Measurements from ENCODE around the gene SERINC1. TPM values are rescaled to one million over a fixed set of nuclear protein-coding genes. Genes with fewer than 3 reads are reported as not detected.

Gene SERINC1
- total and polyA plus RNA-seq, 9 of the 15 experiments (the other 6 are each of a cell fraction or from before 2014, with no cell fraction given), result 28.8 to 64.6 (median 39.7) TPM

DNA sequence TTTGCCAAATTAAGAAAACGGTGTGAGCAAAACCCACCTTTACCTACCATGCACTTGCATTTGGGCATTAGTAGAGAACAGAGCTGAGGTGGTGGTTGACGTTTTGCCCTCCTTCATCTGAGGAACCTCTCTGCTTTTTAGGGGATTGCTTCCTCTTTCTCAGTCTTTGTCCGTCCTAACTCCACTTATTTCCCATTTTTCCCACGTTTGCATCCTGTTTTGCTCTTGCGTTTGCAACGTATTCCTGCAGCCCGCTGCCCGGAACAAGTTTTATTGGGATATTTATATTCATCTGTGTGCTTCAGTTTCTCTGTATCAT, 374 bp upstream of the SERINC1 start (continued):
- TF ChIP-seq, protein P1, sequence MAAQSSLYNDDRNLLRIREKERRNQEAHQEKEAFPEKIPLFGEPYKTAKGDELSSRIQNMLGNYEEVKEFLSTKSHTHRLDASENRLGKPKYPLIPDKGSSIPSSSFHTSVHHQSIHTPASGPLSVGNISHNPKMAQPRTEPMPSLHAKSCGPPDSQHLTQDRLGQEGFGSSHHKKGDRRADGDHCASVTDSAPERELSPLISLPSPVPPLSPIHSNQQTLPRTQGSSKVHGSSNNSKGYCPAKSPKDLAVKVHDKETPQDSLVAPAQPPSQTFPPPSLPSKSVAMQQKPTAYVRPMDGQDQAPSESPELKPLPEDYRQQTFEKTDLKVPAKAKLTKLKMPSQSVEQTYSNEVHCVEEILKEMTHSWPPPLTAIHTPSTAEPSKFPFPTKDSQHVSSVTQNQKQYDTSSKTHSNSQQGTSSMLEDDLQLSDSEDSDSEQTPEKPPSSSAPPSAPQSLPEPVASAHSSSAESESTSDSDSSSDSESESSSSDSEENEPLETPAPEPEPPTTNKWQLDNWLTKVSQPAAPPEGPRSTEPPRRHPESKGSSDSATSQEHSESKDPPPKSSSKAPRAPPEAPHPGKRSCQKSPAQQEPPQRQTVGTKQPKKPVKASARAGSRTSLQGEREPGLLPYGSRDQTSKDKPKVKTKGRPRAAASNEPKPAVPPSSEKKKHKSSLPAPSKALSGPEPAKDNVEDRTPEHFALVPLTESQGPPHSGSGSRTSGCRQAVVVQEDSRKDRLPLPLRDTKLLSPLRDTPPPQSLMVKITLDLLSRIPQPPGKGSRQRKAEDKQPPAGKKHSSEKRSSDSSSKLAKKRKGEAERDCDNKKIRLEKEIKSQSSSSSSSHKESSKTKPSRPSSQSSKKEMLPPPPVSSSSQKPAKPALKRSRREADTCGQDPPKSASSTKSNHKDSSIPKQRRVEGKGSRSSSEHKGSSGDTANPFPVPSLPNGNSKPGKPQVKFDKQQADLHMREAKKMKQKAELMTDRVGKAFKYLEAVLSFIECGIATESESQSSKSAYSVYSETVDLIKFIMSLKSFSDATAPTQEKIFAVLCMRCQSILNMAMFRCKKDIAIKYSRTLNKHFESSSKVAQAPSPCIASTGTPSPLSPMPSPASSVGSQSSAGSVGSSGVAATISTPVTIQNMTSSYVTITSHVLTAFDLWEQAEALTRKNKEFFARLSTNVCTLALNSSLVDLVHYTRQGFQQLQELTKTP (IDR thresholded peaks at IDR 0.05; ENCODE audit: low read depth in 1 of 2, partially characterized antibody in 2 of 2), result no peak
- TF ChIP-seq ZNF444 (CRISPR knock-in tag; IDR thresholded peaks at IDR 0.05), result no peak
- 0 out of 4 replicates have a peak, but pooled peaks of 1 of the 2 experiments have one; percentile 21 for TF ChIP-seq TEAD1 (CRISPR knock-in tag; IDR thresholded peaks at IDR 0.05)
- TF ChIP-seq, protein P2, sequence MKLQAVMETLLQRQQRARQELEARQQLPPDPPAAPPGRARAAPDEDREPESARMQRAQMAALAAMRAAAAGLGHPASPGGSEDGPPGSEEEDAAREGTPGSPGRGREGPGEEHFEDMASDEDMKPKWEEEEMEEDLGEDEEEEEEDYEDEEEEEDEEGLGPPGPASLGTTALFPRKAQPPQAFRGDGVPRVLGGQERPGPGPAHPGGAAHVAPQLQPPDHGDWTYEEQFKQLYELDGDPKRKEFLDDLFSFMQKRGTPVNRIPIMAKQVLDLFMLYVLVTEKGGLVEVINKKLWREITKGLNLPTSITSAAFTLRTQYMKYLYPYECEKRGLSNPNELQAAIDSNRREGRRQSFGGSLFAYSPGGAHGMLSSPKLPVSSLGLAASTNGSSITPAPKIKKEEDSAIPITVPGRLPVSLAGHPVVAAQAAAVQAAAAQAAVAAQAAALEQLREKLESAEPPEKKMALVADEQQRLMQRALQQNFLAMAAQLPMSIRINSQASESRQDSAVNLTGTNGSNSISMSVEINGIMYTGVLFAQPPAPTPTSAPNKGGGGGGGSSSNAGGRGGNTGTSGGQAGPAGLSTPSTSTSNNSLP (IDR thresholded peaks at IDR 0.05; ENCODE audit: borderline replicate concordance, low read depth, low read length), result no peak
- no peak for TF ChIP-seq ZNF57 (CRISPR knock-in tag; IDR thresholded peaks at IDR 0.05)
- TF ChIP-seq, protein P3, sequence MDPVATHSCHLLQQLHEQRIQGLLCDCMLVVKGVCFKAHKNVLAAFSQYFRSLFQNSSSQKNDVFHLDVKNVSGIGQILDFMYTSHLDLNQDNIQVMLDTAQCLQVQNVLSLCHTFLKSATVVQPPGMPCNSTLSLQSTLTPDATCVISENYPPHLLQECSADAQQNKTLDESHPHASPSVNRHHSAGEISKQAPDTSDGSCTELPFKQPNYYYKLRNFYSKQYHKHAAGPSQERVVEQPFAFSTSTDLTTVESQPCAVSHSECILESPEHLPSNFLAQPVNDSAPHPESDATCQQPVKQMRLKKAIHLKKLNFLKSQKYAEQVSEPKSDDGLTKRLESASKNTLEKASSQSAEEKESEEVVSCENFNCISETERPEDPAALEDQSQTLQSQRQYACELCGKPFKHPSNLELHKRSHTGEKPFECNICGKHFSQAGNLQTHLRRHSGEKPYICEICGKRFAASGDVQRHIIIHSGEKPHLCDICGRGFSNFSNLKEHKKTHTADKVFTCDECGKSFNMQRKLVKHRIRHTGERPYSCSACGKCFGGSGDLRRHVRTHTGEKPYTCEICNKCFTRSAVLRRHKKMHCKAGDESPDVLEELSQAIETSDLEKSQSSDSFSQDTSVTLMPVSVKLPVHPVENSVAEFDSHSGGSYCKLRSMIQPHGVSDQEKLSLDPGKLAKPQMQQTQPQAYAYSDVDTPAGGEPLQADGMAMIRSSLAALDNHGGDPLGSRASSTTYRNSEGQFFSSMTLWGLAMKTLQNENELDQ (CRISPR knock-in tag; IDR thresholded peaks at IDR 0.05; ENCODE audit: borderline replicate concordance), result no peak
- TF ChIP-seq SRSF3 (IDR thresholded peaks at IDR 0.05; ENCODE audit: insufficient read depth, low read length), result no peak
